Fibroblast of lung (primary cell): Measurements from ENCODE around the gene JRKL.

Experiments
- EZH2 ChIP-seq: IDR thresholded peaks from 2 replicates; pipeline ENCODE4 v1.5.1; 2012; ENCODE audit warnings: low read length, control low read depth, mild to moderate bottlenecking; ENCODE audit errors: missing control alignments
- TF ChIP-seq, protein P1 (sequence below), 2 donors: IDR thresholded peaks in 1 of 2; conservative IDR thresholded peaks in 1 of 2; 1 replicate in 1 of 2; 2 replicates in 1 of 2; pipeline ENCODE4 v1.5.1; 2011 to 2012; ENCODE audit warnings: low read length in 2 of 2, control low read depth in 1 of 2, inconsistent platforms in 1 of 2, low read depth in 1 of 2, mild to moderate bottlenecking in 1 of 2

- TF ChIP-seq, protein P1, sequence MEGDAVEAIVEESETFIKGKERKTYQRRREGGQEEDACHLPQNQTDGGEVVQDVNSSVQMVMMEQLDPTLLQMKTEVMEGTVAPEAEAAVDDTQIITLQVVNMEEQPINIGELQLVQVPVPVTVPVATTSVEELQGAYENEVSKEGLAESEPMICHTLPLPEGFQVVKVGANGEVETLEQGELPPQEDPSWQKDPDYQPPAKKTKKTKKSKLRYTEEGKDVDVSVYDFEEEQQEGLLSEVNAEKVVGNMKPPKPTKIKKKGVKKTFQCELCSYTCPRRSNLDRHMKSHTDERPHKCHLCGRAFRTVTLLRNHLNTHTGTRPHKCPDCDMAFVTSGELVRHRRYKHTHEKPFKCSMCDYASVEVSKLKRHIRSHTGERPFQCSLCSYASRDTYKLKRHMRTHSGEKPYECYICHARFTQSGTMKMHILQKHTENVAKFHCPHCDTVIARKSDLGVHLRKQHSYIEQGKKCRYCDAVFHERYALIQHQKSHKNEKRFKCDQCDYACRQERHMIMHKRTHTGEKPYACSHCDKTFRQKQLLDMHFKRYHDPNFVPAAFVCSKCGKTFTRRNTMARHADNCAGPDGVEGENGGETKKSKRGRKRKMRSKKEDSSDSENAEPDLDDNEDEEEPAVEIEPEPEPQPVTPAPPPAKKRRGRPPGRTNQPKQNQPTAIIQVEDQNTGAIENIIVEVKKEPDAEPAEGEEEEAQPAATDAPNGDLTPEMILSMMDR (conservative IDR thresholded peaks at IDR 0.05 in 1 of 2, IDR thresholded peaks at IDR 0.05 in 1 of 2; ENCODE audit: low read depth in 1 of 2, low read length in 2 of 2), result no peak
- no peak for TF ChIP-seq EZH2
Measured at GRCh38 chr11:96396637-96397036, 6.8 kb downstream of the JRKL start.
